Head of caudate nucleus (tissue), 42 donors: Measurements from ENCODE around the gene UBE2E1.
A peak's percentile ranks its signal among the peaks of the same experiment; 100 is the strongest.
"Not testable (repeated sequence)": the region's sequence is repeated elsewhere in the genome, so short reads cannot be mapped to it uniquely, and the experiment has no call there.

Source experiments
- DNase-seq, 42 donors: peaks; one replicate each; pipeline versions ENCODE4 v3.0.0 to v3.0.0-alpha.2; 2020 to 2021; ENCODE audit warnings: mixed read lengths in 7 of 42
- intact Hi-C: fragments of 100-400 bp; cut with DNase I; formaldehyde crosslinking; loops from one replicate; pipeline ENCODE4 v1.15.0; 2022

UBE2E1 gene

GRCh38 chr3:23869977-23870662 lies 64.4 kb downstream of the UBE2E1 start:
- DNase-seq, result no peak
- intact Hi-C loops, result no loop called here

GRCh38 chr3:23870663-23871043 lies 64.9 kb downstream of the UBE2E1 start:
- intact Hi-C loops, DNase-seq: not testable (repeated sequence)

- intact Hi-C loops, DNase-seq: not testable (repeated sequence)
Measured at GRCh38 chr3:23871361-23871760, 65.6 kb downstream of the UBE2E1 start.

GRCh38 chr3:23872330-23872729 lies 66.6 kb downstream of the UBE2E1 start:
- intact Hi-C loops, result no loop called here
- no peak for DNase-seq

GRCh38 chr3:23873941-23874340 lies 68.2 kb downstream of the UBE2E1 start:
- DNase-seq, result no peak

GRCh38 chr3:23874359-23875112 lies 68.8 kb downstream of the UBE2E1 start:
- DNase-seq, result no peak
- intact Hi-C loops, result no loop called here

More at GRCh38 chr3:23873941-23874340, 68.2 kb downstream of the UBE2E1 start:
- intact Hi-C loops, result no loop called here

GRCh38 chr3:23875113-23875725 lies 69.5 kb downstream of the UBE2E1 start:
- intact Hi-C loops, result no loop called here
- DNase-seq, result no peak

GRCh38 chr3:23876923-23877322 lies 71.2 kb downstream of the UBE2E1 start:
- no peak for DNase-seq
- intact Hi-C loops, result no loop called here

GRCh38 chr3:23877329-23877980 lies 71.7 kb downstream of the UBE2E1 start:
- intact Hi-C loops, result no loop called here
- peak in 11 of 42 donors; percentile 12 to 63 (median 23) for DNase-seq

GRCh38 chr3:23879485-23879884 lies 73.7 kb downstream of the UBE2E1 start:
- intact Hi-C loops, result no loop called here

GRCh38 chr3:23880703-23881339 lies 75.1 kb downstream of the UBE2E1 start:
- DNase-seq, result no peak
- intact Hi-C loops, result no loop called here

More at GRCh38 chr3:23879485-23879884, 73.7 kb downstream of the UBE2E1 start:
- DNase-seq, result no peak

- DNase-seq, intact Hi-C loops: not testable (repeated sequence)
Measured at GRCh38 chr3:23881993-23882392, 76.2 kb downstream of the UBE2E1 start.

- DNase-seq, result no peak
- intact Hi-C loops, result no loop called here
Measured at GRCh38 chr3:23882487-23882918, 76.7 kb downstream of the UBE2E1 start.

GRCh38 chr3:23884481-23884880 lies 78.7 kb downstream of the UBE2E1 start:
- no peak for DNase-seq
- intact Hi-C loops, result no loop called here

GRCh38 chr3:23885210-23885609 lies 79.5 kb downstream of the UBE2E1 start:
- intact Hi-C loops, result no loop called here
- no peak for DNase-seq

GRCh38 chr3:23886311-23886710 lies 80.6 kb downstream of the UBE2E1 start:
- intact Hi-C loops, result no loop called here
- DNase-seq, result no peak

GRCh38 chr3:23888617-23889228 lies 83.0 kb downstream of the UBE2E1 start:
- intact Hi-C loops, result no loop called here
- DNase-seq, result peak in 2 of 42 donors; percentile 23 to 32

GRCh38 chr3:23889386-23889785 lies 83.6 kb downstream of the UBE2E1 start:
- intact Hi-C loops, result no loop called here

GRCh38 chr3:23889950-23890349 lies 84.2 kb downstream of the UBE2E1 start:
- DNase-seq, result no peak
- intact Hi-C loops, result no loop called here

More at GRCh38 chr3:23889386-23889785, 83.6 kb downstream of the UBE2E1 start:
- DNase-seq, result no peak
